ENCODE results near the gene KCNQ1.

DNA sequence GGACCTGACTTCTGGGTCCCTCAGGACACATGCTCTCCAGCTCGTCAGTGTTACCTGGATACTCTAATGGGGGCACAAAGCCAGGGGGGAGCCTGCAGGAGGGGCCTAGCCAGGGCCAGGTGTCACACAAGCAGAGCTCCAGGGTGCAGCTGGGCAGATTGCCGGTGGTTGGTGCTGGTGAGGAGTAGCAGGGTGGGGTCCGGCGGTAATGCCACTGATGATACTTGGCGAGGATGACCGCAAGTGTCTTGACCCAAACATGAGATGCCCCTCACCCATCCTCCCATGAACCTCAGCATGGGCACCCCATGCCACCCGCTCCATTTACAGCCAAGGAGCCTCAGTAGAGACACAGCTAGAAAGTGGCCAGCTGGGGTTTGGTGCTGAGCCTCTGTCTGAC is 270.1 kb downstream of the KCNQ1 start:
- TF ChIP-seq, protein P1, sequence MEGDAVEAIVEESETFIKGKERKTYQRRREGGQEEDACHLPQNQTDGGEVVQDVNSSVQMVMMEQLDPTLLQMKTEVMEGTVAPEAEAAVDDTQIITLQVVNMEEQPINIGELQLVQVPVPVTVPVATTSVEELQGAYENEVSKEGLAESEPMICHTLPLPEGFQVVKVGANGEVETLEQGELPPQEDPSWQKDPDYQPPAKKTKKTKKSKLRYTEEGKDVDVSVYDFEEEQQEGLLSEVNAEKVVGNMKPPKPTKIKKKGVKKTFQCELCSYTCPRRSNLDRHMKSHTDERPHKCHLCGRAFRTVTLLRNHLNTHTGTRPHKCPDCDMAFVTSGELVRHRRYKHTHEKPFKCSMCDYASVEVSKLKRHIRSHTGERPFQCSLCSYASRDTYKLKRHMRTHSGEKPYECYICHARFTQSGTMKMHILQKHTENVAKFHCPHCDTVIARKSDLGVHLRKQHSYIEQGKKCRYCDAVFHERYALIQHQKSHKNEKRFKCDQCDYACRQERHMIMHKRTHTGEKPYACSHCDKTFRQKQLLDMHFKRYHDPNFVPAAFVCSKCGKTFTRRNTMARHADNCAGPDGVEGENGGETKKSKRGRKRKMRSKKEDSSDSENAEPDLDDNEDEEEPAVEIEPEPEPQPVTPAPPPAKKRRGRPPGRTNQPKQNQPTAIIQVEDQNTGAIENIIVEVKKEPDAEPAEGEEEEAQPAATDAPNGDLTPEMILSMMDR (IDR thresholded peaks at IDR 0.05), result no peak
- no peak for TF ChIP-seq POLR2A (IDR thresholded peaks at IDR 0.05)
- TF ChIP-seq POLR2AphosphoS5 (IDR thresholded peaks at IDR 0.05), result no peak
- no peak for TF ChIP-seq EP300 (IDR thresholded peaks at IDR 0.05)

Data from gastroesophageal sphincter (tissue), 3 donors.